ENCODE measurements around the gene ATL2. TPM values are rescaled to one million over a fixed set of nuclear protein-coding genes. Genes with fewer than 3 reads are reported as not detected.

ATL2 gene
- total RNA-seq, 2 experiments from 2014 or later, result 52.8 to 54.5 TPM

DNA sequence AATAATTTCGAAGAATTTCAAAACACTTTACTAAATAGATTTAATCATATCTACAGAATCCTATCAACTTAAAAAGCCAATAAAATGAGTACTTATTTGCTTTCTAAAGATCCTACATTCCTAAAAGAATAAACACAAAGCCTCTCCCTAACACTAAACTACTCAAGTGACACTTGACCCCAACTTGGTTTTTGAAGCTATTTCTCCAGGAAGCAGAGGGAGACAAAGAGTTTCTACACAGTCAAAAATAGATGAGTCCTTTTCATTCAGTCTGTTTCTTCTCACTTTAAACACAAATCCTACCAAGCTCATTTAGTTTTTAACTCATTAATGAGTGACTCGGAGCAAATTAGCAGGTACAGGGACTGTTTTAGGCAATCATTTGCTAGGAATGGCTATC, 2.1 kb downstream of the ATL2 start:
- H3K27me3 Mint-ChIP-seq, result no peaks in the 10 kb centered on the region
- peak overlapping the region; percentile 89 for H3K4me3 Mint-ChIP-seq
- peaks cover 57% of the 10 kb centered on the region for H3K4me1 Mint-ChIP-seq (ENCODE audit: low read depth)
- TF ChIP-seq, protein P1, sequence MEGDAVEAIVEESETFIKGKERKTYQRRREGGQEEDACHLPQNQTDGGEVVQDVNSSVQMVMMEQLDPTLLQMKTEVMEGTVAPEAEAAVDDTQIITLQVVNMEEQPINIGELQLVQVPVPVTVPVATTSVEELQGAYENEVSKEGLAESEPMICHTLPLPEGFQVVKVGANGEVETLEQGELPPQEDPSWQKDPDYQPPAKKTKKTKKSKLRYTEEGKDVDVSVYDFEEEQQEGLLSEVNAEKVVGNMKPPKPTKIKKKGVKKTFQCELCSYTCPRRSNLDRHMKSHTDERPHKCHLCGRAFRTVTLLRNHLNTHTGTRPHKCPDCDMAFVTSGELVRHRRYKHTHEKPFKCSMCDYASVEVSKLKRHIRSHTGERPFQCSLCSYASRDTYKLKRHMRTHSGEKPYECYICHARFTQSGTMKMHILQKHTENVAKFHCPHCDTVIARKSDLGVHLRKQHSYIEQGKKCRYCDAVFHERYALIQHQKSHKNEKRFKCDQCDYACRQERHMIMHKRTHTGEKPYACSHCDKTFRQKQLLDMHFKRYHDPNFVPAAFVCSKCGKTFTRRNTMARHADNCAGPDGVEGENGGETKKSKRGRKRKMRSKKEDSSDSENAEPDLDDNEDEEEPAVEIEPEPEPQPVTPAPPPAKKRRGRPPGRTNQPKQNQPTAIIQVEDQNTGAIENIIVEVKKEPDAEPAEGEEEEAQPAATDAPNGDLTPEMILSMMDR (IDR thresholded peaks at IDR 0.05), result no peak
- H3K9me3 Mint-ChIP-seq, result no peaks in the 10 kb centered on the region
- POLR2A ChIA-PET, result interaction anchor here (1.0 to 3.2 kb wide), 5 partner anchors 9 to 376 kb away, joined by 3 to 20 read pairs (median 7); partner anchors contain the start of gene SRSF7
- H3K27ac Mint-ChIP-seq, result no peak overlapping the region
- CTCF ChIA-PET, result interaction anchor here (1.0 to 3.5 kb wide), 6 partner anchors 9 to 133 kb away, joined by 3 to 22 read pairs (median 3); no protein-coding TSS in a partner anchor
- intact Hi-C loops (cut with micrococcal nuclease), result loop anchor here (5.0 kb wide), 1 partner anchor 58 kb away; no protein-coding TSS in a partner anchor
- DNase-seq, result no peak
- no peak for ATAC-seq
- H3K36me3 Mint-ChIP-seq (ENCODE audit: low read depth), result peaks cover 4% of the 10 kb centered on the region

DNA sequence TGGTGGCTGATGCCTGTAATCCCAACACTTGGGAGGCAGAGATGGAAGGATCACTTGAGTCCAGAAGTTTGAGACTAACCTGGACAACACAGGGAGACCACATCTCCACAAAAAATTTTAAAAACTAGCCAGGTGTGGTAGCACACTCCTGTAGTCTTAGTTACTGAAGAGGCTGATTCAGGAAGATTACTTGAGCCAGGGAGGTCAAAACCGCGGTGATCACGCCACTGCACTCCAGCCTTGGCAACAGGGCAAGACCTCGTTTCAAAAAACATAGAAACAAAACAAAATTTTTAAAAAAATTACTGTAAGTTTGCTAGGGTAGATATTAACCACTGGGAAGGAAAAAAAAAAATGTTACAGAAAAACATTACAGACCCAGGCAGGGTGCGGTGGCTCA, 5.8 kb downstream of the ATL2 start:
- peaks cover 5% of the 10 kb centered on the region for H3K36me3 Mint-ChIP-seq (ENCODE audit: low read depth)
- intact Hi-C loops (cut with micrococcal nuclease), result no loop called here
- peaks cover 48% of the 10 kb centered on the region for H3K4me1 Mint-ChIP-seq (ENCODE audit: low read depth)
- DNase-seq, result no peak
- no peak overlapping the region for H3K27ac Mint-ChIP-seq
- H3K4me3 Mint-ChIP-seq, result no peak overlapping the region
- no peak for ATAC-seq
- no peaks in the 10 kb centered on the region for H3K9me3 Mint-ChIP-seq
- ChIA-PET CTCF (no interaction called here), POLR2A (no interaction called here)
- TF ChIP-seq, protein P1 (IDR thresholded peaks at IDR 0.05), result no peak
- H3K27me3 Mint-ChIP-seq, result no peaks in the 10 kb centered on the region

DNA sequence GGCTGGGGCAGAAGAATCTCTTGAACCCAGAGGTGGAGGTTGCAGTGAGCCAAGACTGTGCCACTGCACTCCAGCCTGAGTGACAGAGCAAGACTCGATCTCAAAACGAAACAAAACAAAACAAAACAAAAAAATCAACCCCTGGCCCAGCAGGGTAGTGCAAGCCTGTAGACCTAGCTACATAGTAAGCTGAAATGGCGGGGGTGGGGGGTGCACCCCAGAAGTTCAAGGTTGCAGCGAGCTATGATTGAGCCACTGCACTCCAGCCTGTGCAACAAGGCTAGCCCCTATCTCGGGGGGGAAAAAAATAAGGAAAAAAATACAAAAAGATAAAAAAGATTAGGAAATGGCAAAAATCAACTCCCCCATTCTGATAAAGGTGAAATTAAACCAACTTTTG, 6.4 kb downstream of the ATL2 start:
- CTCF ChIA-PET, result no interaction called here
- POLR2A ChIA-PET, result no interaction called here
- TF ChIP-seq, protein P1 (IDR thresholded peaks at IDR 0.05), result no peak
- H3K4me3 Mint-ChIP-seq, result no peak overlapping the region
- peaks cover 52% of the 10 kb centered on the region for H3K4me1 Mint-ChIP-seq (ENCODE audit: low read depth)
- intact Hi-C loops (cut with micrococcal nuclease), result no loop called here
- H3K27me3 Mint-ChIP-seq, result no peaks in the 10 kb centered on the region
- peak; percentile 30 for ATAC-seq
- peak; percentile 23 for DNase-seq
- H3K27ac Mint-ChIP-seq, result no peak overlapping the region
- H3K36me3 Mint-ChIP-seq (ENCODE audit: low read depth), result peaks cover 9% of the 10 kb centered on the region
- H3K9me3 Mint-ChIP-seq, result no peaks in the 10 kb centered on the region

DNA sequence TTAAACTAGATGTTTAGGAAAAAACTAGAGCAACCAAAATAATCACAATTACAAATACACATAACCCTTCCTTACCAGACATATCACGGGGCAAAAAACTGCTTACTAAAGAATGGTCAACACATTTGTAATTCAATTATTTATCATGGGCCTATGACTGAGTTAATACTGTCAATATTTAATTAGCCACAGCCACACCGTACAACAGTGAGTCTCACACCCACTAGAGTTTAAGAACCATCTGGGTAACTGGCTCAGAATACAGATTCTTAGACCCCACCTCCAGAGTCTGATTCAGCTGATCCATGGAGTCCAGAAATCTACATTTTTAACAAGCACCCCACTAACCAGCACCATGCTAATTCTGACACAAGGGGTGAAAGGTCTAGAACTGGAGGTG, 14.8 kb downstream of the ATL2 start:
- TF ChIP-seq, protein P1 (IDR thresholded peaks at IDR 0.05), result no peak
- Mint-ChIP-seq H3K36me3 (ENCODE audit: low read depth) (peaks cover 12% of the 10 kb centered on the region), H3K4me1 (ENCODE audit: low read depth) (peaks cover 33% of the 10 kb centered on the region), H3K9me3 (no peaks in the 10 kb centered on the region), H3K4me3 (no peak overlapping the region), H3K27me3 (no peaks in the 10 kb centered on the region), H3K27ac (no peak overlapping the region)
- ATAC-seq (no peak), DNase-seq (no peak)
- intact Hi-C loops (cut with micrococcal nuclease), result no loop called here
- ChIA-PET POLR2A (interaction anchor here (0.6 kb wide), 1 partner anchor 1162 kb away, joined by 3 read pairs; no protein-coding TSS in a partner anchor), CTCF (interaction anchor here (0.9 to 2.5 kb wide), 5 partner anchors 9 to 220 kb away, joined by 3 to 6 read pairs (median 6); no protein-coding TSS in a partner anchor)

DNA sequence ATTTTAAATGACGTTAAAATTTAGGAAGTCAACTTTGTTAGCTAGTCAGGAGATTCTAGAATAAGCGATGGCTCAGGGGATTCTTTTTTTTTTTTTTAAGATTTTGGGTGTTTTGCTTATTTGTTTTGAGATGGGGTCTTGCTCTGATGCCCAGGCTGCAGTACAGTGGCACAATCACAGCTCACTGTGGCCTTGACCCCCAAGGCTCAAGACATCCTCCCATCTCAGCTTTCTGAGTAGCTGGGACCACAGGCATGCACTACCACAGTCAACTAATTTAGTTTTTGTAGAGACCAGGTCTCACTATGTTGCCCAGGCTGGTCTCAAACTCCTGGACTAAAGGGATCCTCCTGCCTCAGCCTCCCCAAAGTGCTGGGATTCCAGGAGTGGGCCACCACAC, 16.9 kb downstream of the ATL2 start:
- no peak overlapping the region for H3K4me3 Mint-ChIP-seq
- H3K36me3 Mint-ChIP-seq (ENCODE audit: low read depth), result peaks cover 7% of the 10 kb centered on the region
- ChIA-PET CTCF (no interaction called here), POLR2A (interaction anchor here (0.6 kb wide), 1 partner anchor 468 kb away, joined by 3 read pairs; no protein-coding TSS in a partner anchor)
- intact Hi-C loops (cut with micrococcal nuclease), result no loop called here
- ATAC-seq (no peak), DNase-seq (no peak)
- no peaks in the 10 kb centered on the region for H3K27me3 Mint-ChIP-seq
- TF ChIP-seq, protein P1 (IDR thresholded peaks at IDR 0.05), result no peak
- H3K4me1 Mint-ChIP-seq (ENCODE audit: low read depth), result peaks cover 24% of the 10 kb centered on the region
- H3K9me3 Mint-ChIP-seq, result no peaks in the 10 kb centered on the region
- no peak overlapping the region for H3K27ac Mint-ChIP-seq
